CD4-positive, alpha-beta T cell treated with Interleukin-4 for 1 hour (primary cell): Measurements from ENCODE around the gene LSR.

Experiments used
- DNase-seq, 2 donors: peaks; one replicate each; pipeline ENCODE4 v3.0.0-alpha.2; 2020 to 2022

Gene LSR

GRCh38 chr19:35290381-35291127 is 41.8 kb downstream of the LSR start:
- DNase-seq: no peak

- no peak for DNase-seq
Measured at GRCh38 chr19:35291259-35291658, 42.5 kb downstream of the LSR start.

- no peak for DNase-seq
Measured at GRCh38 chr19:35291916-35292315, 43.1 kb downstream of the LSR start, which contains the start of gene MAG. Gene MAG (plus strand): TSS chr19:35292161. CDS start chr19:35295409, 3,248 bp downstream.

- DNase-seq: no peak
Measured at GRCh38 chr19:35292421-35293362, 43.9 kb downstream of the LSR start.

GRCh38 chr19:35293363-35293739 is 44.5 kb downstream of the LSR start:
- DNase-seq: no peak

- DNase-seq: no peak
Measured at GRCh38 chr19:35293808-35294207, 45.0 kb downstream of the LSR start.

- no peak for DNase-seq
Measured at GRCh38 chr19:35294328-35294727, 45.5 kb downstream of the LSR start.

GRCh38 chr19:35294859-35295791 is 46.3 kb downstream of the LSR start:
- DNase-seq: no peak

GRCh38 chr19:35295792-35296462 is 47.1 kb downstream of the LSR start:
- peak; percentile 18 to 39 for DNase-seq

- DNase-seq: no peak
Measured at GRCh38 chr19:35296644-35297514, 48.1 kb downstream of the LSR start.

- DNase-seq: no peak
Measured at GRCh38 chr19:35297515-35297848, 48.7 kb downstream of the LSR start.

GRCh38 chr19:35297922-35298321 is 49.1 kb downstream of the LSR start:
- DNase-seq: no peak

- DNase-seq: no peak
Measured at GRCh38 chr19:35298561-35298972, 49.8 kb downstream of the LSR start.

GRCh38 chr19:35299523-35300338 is 50.9 kb downstream of the LSR start:
- no peak for DNase-seq

- no peak for DNase-seq
Measured at GRCh38 chr19:35300339-35300649, 51.5 kb downstream of the LSR start.

- DNase-seq: no peak
Measured at GRCh38 chr19:35301961-35302360, 53.2 kb downstream of the LSR start.

GRCh38 chr19:35302446-35302845 is 53.6 kb downstream of the LSR start:
- no peak for DNase-seq

GRCh38 chr19:35303357-35303915 is 54.6 kb downstream of the LSR start:
- no peak for DNase-seq

- no peak for DNase-seq
Measured at GRCh38 chr19:35304036-35304435, 55.2 kb downstream of the LSR start.

- DNase-seq: no peak
Measured at GRCh38 chr19:35305181-35305580, 56.4 kb downstream of the LSR start.
